Sigmoid colon (tissue), 4 donors: ENCODE data around the gene WNT2B.

Experiments used
- POLR2AphosphoS5 ChIP-seq, 4 donors: sonication (generic); formaldehyde crosslinking; IDR thresholded peaks; one replicate each; pipeline ENCODE4 v1.6.1; 2017; ENCODE audit warnings: antibody characterized with exemption in 4 of 4
- TF ChIP-seq, protein P1 (sequence below), 4 experiments: fragments of 450-650 bp in 3 of 4; fragments of 200-600 bp in 1 of 4; IDR thresholded peaks; one replicate each; pipeline ENCODE4 v1.5.1; 2016 to 2019; ENCODE audit warnings: antibody characterized with exemption in 4 of 4, mild to moderate bottlenecking in 3 of 4, moderate library complexity in 2 of 4

DNA sequence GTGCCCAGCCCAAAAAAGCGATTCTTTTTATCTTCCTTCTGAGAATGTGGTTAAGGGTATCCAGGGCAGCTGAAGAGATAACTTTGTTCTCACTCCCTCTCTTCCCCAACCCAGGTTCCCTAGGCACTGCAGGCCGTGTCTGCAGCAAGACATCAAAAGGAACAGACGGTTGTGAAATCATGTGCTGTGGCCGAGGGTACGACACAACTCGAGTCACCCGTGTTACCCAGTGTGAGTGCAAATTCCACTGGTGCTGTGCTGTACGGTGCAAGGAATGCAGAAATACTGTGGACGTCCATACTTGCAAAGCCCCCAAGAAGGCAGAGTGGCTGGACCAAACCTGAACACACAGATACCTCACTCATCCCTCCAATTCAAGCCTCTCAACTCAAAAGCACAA lies 11.4 kb downstream of the WNT2B start:
- no peak for TF ChIP-seq POLR2AphosphoS5 (IDR thresholded peaks at IDR 0.05)
- TF ChIP-seq, protein P1, sequence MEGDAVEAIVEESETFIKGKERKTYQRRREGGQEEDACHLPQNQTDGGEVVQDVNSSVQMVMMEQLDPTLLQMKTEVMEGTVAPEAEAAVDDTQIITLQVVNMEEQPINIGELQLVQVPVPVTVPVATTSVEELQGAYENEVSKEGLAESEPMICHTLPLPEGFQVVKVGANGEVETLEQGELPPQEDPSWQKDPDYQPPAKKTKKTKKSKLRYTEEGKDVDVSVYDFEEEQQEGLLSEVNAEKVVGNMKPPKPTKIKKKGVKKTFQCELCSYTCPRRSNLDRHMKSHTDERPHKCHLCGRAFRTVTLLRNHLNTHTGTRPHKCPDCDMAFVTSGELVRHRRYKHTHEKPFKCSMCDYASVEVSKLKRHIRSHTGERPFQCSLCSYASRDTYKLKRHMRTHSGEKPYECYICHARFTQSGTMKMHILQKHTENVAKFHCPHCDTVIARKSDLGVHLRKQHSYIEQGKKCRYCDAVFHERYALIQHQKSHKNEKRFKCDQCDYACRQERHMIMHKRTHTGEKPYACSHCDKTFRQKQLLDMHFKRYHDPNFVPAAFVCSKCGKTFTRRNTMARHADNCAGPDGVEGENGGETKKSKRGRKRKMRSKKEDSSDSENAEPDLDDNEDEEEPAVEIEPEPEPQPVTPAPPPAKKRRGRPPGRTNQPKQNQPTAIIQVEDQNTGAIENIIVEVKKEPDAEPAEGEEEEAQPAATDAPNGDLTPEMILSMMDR (IDR thresholded peaks at IDR 0.05): no peak
